22Rv1 (cell line): ENCODE data around the gene AQP10.

Source experiments
- ZFX ChIP-seq: fragments of 450-650 bp; IDR thresholded peaks from 2 replicates; pipeline ENCODE4 v1.6.1; 2017; ENCODE audit warnings: antibody characterized with exemption, borderline replicate concordance
- TF ChIP-seq, protein P1 (sequence below): fragments of 450-650 bp; IDR thresholded peaks from 2 replicates; pipeline ENCODE4 v1.5.1; 2017; ENCODE audit warnings: mild to moderate bottlenecking

DNA sequence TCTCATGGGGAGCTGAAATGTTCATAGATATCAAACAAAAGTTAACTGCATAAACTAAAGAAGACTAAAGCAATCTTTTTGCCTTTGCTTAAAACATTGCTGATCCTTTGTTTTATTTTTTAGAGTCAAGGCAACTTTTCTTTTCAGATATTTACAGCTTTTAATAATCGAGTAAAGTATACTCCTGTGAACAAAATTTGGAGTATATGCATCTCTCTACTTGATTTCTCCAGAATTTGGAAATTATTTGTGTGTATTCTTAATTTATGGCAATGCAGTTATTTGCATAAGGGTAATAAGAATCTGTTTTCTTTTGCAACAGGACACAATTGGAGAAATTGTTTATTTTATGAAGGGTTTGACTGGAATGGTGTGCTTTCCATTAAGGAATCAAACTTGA lies 4.2 kb upstream of the AQP10 start:
- TF ChIP-seq, protein P1, sequence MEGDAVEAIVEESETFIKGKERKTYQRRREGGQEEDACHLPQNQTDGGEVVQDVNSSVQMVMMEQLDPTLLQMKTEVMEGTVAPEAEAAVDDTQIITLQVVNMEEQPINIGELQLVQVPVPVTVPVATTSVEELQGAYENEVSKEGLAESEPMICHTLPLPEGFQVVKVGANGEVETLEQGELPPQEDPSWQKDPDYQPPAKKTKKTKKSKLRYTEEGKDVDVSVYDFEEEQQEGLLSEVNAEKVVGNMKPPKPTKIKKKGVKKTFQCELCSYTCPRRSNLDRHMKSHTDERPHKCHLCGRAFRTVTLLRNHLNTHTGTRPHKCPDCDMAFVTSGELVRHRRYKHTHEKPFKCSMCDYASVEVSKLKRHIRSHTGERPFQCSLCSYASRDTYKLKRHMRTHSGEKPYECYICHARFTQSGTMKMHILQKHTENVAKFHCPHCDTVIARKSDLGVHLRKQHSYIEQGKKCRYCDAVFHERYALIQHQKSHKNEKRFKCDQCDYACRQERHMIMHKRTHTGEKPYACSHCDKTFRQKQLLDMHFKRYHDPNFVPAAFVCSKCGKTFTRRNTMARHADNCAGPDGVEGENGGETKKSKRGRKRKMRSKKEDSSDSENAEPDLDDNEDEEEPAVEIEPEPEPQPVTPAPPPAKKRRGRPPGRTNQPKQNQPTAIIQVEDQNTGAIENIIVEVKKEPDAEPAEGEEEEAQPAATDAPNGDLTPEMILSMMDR: no peak
- TF ChIP-seq ZFX: no peak
